T-cell (primary cell): ENCODE results near the gene KCTD11. TPM values are rescaled to one million over a fixed set of nuclear protein-coding genes. Genes with fewer than 3 reads are reported as not detected.
A peak's percentile ranks its signal among the peaks of the same experiment; 100 is the strongest.
"Not testable (repeated sequence)": the region's sequence is repeated elsewhere in the genome, so short reads cannot be mapped to it uniquely, and the experiment has no call there.

ENCODE experiments used
- ATAC-seq, 4 experiments: fragments of 200-7000 bp in 3 of 4; fragments of 150-1000 bp in 1 of 4; cut with Tn5 transposase; replicated peaks in 1 of 4; 1 replicate in 3 of 4; 2 replicates in 1 of 4; pipeline ENCODE4 v1.10.0; 2021; ENCODE audit warnings: moderate library complexity in 3 of 4, mild to moderate bottlenecking in 2 of 4, moderate number of reproducible peaks in 1 of 4
- CTCF ChIA-PET, 2 donors: fragments of 300-600 bp; sonication (Branson Sonifier 250); formaldehyde crosslinking; loops; one replicate each; lab custom pipeline; 2022; ENCODE audit warnings: antibody characterized with exemption in 2 of 2; lab: Charles Lee
- POLR2A ChIA-PET, 2 donors: fragments of 300-600 bp; sonication (Branson Sonifier 250); formaldehyde crosslinking; loops; one replicate each; lab custom pipeline; 2022; ENCODE audit warnings: antibody characterized with exemption in 2 of 2; lab: Charles Lee
- DNase-seq, 35 experiments: peaks; one replicate each; pipeline versions ENCODE4 v3.0.0 to v3.0.0-alpha.2; 2013 to 2023
- H3K27ac ChIP-seq: one replicate; pipeline ENCODE4 v1.5.1; 2013; ENCODE audit warnings: low read length
- H3K27me3 ChIP-seq, 2 experiments: replicated peaks in 1 of 2; 1 replicate in 1 of 2; 2 replicates in 1 of 2; pipeline versions ENCODE4 v1.6.1 to v1.7.0; 2013; ENCODE audit warnings: low read length in 1 of 2, mixed read lengths in 1 of 2; ENCODE audit not compliant: control insufficient read depth in 2 of 2, insufficient read depth in 2 of 2; ENCODE audit errors: extremely low read depth in 1 of 2
- H3K36me3 ChIP-seq, 2 donors: 1 replicate in 1 of 2; 2 replicates in 1 of 2; pipeline versions ENCODE4 v1.6.1 to v1.7.0; 2013; ENCODE audit warnings: low read length in 1 of 2; ENCODE audit not compliant: control insufficient read depth in 2 of 2, insufficient read depth in 1 of 2; ENCODE audit errors: extremely low read depth in 1 of 2
- H3K4me1 ChIP-seq, 2 experiments: 1 replicate in 1 of 2; 2 replicates in 1 of 2; pipeline versions ENCODE4 v1.6.1 to v1.7.0; 2013; ENCODE audit warnings: low read length in 2 of 2, mixed read lengths in 1 of 2; ENCODE audit not compliant: insufficient read depth in 2 of 2, control insufficient read depth in 1 of 2; ENCODE audit errors: extremely low read depth in 1 of 2
- H3K4me3 ChIP-seq, 2 donors: 1 replicate in 1 of 2; 2 replicates in 1 of 2; pipeline versions ENCODE4 v1.5.1 to v1.7.0; 2013; ENCODE audit warnings: mild to moderate bottlenecking in 2 of 2, low read length in 1 of 2, moderate library complexity in 1 of 2; ENCODE audit not compliant: control insufficient read depth in 1 of 2; ENCODE audit errors: extremely low read depth in 1 of 2
- H3K9me3 ChIP-seq: 2 replicates; pipeline ENCODE4 v1.7.0; 2013
- H3K27ac Mint-ChIP-seq, 2 donors: one replicate each; pipeline ENCODE4 v1.8.0; 2020 to 2021; ENCODE audit warnings: mild to moderate bottlenecking in 2 of 2, mixed read lengths in 2 of 2
- H3K27me3 Mint-ChIP-seq, 2 donors: one replicate each; pipeline ENCODE4 v1.8.0; 2021 to 2022; ENCODE audit warnings: mixed read lengths in 2 of 2
- H3K36me3 Mint-ChIP-seq: one replicate; pipeline ENCODE4 v1.8.0; 2021; ENCODE audit warnings: mixed read lengths
- H3K4me1 Mint-ChIP-seq, 3 donors: one replicate each; pipeline ENCODE4 v1.8.0; 2020 to 2022; ENCODE audit warnings: mixed read lengths in 3 of 3, mild to moderate bottlenecking in 1 of 3
- H3K4me3 Mint-ChIP-seq, 3 donors: one replicate each; pipeline ENCODE4 v1.8.0; 2020 to 2022; ENCODE audit warnings: mild to moderate bottlenecking in 3 of 3, mixed read lengths in 3 of 3, moderate library complexity in 3 of 3
- H3K9me3 Mint-ChIP-seq, 3 donors: one replicate each; pipeline ENCODE4 v1.8.0; 2020 to 2022; ENCODE audit warnings: mixed read lengths in 3 of 3
- WGBS: methylation state at CpG from one replicate; pipeline ENCODE4 v1.1.5; 2013; ENCODE audit warnings: missing lambda C conversion rate; ENCODE audit not compliant: insufficient coverage; 5-methylcytosine and 5-hydroxymethylcytosine counted together
- total RNA-seq, 35 experiments: library from RNA in 6 of 35; stranded (reverse) in 6 of 35; fragments of 120-200 nt in 1 of 35; gene quantifications; one replicate each; pipeline versions ENCODE4 v1.2.1 to v1.2.4 and lab custom pipeline; 2013 to 2026

KCTD11 gene
- total RNA-seq, 5 donors from 2014 or later (not counting 1 experiment from before 2014, with no cell fraction given) = 2.4 to 7.3 (median 4.8) TPM

DNA sequence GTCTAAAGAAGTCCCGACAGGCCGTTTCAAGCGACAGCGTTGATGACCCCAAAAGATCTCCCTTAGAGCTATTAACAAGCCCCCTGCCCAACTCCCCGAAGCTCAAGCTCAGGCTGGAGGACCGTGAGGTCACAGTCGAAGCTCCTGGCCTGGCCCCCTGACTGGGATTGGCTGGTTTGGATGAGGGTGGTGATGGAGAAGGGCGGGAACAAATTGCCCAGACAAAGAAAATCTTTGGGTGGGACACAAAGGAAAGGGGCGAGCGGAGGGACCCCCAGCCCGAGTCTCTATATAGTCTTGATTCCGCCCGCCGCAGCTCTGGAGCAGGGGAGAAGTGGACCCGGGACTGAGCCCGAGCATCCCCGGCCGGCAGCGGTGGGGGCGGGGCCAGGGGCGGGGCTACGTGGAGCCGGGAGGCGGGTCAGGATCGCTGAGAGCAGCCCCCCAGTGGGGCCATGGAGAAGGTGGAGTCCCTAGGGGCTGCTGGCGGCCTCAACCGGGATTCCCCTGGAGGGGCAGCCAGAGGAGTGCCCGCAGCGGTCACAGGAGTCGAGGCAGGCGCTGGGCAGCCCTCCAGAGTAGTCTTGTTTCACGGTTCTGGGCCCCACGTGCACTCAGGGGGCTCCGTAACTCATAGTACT lies 21.8 kb upstream of the KCTD11 start:
- Histone ChIP-seq H3K4me1 (peaks cover 11 to 60% of the 10 kb centered on the region in 2 experiments), H3K36me3 (peaks cover 5 to 20% of the 10 kb centered on the region in 2 donors), H3K27me3 (no peaks in the 10 kb centered on the region), H3K9me3 (no peaks in the 10 kb centered on the region), H3K27ac (peak overlapping the region; percentile 90), H3K4me3 (peak overlapping the region; percentile 92 to 99)
- 3% methylated on average over 28 of the region's 34 CpGs for WGBS
- DNase-seq (peak; percentile 57 to 85 (median 73)), ATAC-seq (peak; percentile 66 to 77 (median 70))
- H3K4me3 Mint-ChIP-seq = peak overlapping the region; percentile 94 to 95 (median 94)
- ChIA-PET CTCF (interaction anchor here in 1 of 2 donors (0.6 to 1.6 kb wide), 14 partner anchors 9 to 357 kb away, joined by 3 to 8 read pairs (median 4); partner anchors contain the start of genes GABARAP, GPS2, POLR2A and TMEM102), POLR2A (interaction anchor here (0.5 to 1.3 kb wide), 8 partner anchors 13 to 274 kb away, joined by 3 to 7 read pairs (median 4); partner anchors contain the start of genes MPDU1 (in 1 of the 2) and TMEM102 (in 1 of the 2))
- H3K36me3 Mint-ChIP-seq = no peaks in the 10 kb centered on the region
- H3K4me1 Mint-ChIP-seq = peaks cover 42 to 54% (median 51%) of the 10 kb centered on the region in 3 donors
- no peaks in the 10 kb centered on the region for H3K27me3 Mint-ChIP-seq
- H3K27ac Mint-ChIP-seq = peak overlapping the region; percentile 98
- H3K9me3 Mint-ChIP-seq = no peaks in the 10 kb centered on the region

DNA sequence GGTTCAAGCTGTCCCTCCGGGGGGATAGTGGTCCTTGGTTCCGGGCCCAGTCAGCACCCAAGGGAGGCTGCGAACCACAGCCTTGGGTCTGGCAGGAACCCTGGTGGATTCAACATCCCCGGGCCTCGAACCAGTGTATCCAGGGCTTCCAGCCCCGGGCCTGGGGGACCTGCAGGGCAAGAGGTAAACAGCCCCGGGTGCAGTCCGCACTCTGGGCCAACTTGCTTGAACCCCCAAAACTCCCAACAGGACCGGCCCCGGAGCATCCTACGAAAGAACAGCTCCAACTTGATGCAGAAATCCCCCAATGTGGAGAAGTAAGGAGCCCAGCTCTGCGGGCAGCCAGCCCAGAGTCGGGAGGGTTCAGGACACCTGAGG lies 21.3 kb upstream of the KCTD11 start:
- no peak for DNase-seq
- peaks cover 5 to 15% of the 10 kb centered on the region in 2 donors for H3K36me3 ChIP-seq
- H3K4me1 ChIP-seq = peaks cover 14 to 65% of the 10 kb centered on the region in 2 experiments
- ChIA-PET CTCF (no interaction called here), POLR2A (interaction anchor here in 1 of 2 donors (1.1 kb wide), 1 partner anchor 20 kb away, joined by 3 read pairs; no protein-coding TSS in a partner anchor)
- no peaks in the 10 kb centered on the region for H3K27me3 ChIP-seq
- no peak for ATAC-seq
- H3K27ac Mint-ChIP-seq = peak overlapping the region; percentile 63 to 98
- H3K4me1 Mint-ChIP-seq = peaks cover 47 to 59% (median 56%) of the 10 kb centered on the region in 3 donors
- no peaks in the 10 kb centered on the region for H3K9me3 Mint-ChIP-seq
- no peaks in the 10 kb centered on the region for H3K36me3 Mint-ChIP-seq
- H3K27ac ChIP-seq = peak overlapping the region; percentile 90
- H3K27me3 Mint-ChIP-seq = no peaks in the 10 kb centered on the region
- peak overlapping the region; percentile 36 to 99 for H3K4me3 ChIP-seq
- WGBS = 79% methylated on average over 11 of the region's 13 CpGs
- H3K9me3 ChIP-seq = no peaks in the 10 kb centered on the region
- H3K4me3 Mint-ChIP-seq = peak overlapping the region; percentile 94 to 95 (median 94)

- H3K36me3 ChIP-seq = peaks cover 1% of the 10 kb centered on the region in 2 donors
- Mint-ChIP-seq H3K4me3 (peak overlapping the region; percentile 37 to 94 (median 56)), H3K36me3 (peaks cover 3% of the 10 kb centered on the region), H3K27ac (peak overlapping the region; percentile 89 to 94), H3K27me3 (no peaks in the 10 kb centered on the region), H3K4me1 (peaks cover 55 to 67% (median 65%) of the 10 kb centered on the region in 3 donors), H3K9me3 (no peaks in the 10 kb centered on the region)
- no peak for ATAC-seq
- H3K27ac ChIP-seq = peak overlapping the region; percentile 47
- ChIA-PET POLR2A (interaction anchor here in 1 of 2 donors (0.5 kb wide), 1 partner anchor 65 kb away, joined by 3 read pairs; no protein-coding TSS in a partner anchor), CTCF (no interaction called here)
- no peaks in the 10 kb centered on the region for H3K27me3 ChIP-seq
- peaks cover 19 to 75% of the 10 kb centered on the region in 2 experiments for H3K4me1 ChIP-seq
- H3K9me3 ChIP-seq = no peaks in the 10 kb centered on the region
- peak overlapping the region in 1 of 2 donors; percentile 49 for H3K4me3 ChIP-seq
- 14% methylated on average over 3 of the region's 7 CpGs for WGBS
- DNase-seq = no peak
Measured at GRCh38 chr17:7332111-7332510, 19.9 kb upstream of the KCTD11 start.

DNA sequence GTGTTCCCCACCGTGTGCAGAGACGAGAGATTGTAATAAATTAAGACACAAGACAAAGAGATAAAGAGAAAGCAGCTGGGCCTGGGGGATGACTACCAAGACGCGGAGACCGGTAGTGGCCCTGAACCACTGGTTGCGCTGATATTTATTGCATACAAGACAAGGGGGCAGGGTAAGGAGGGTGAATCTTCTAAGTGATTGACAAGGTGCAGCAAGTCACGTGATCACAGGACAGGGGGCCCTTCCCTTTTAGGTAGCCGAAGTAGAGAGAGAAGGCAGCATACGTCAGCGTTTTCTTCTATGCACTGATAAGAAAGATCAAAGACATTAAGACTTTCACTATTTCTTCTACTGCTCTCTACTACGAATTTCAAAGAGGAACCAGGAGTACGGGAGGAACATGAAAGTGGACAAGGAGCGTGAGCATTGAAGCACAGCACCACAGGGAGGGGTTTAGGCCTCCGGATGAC lies 19.3 kb upstream of the KCTD11 start:
- ATAC-seq, H3K9me3 ChIP-seq, H3K27me3 ChIP-seq, H3K36me3 ChIP-seq, POLR2A ChIA-PET, H3K9me3 Mint-ChIP-seq, H3K27me3 Mint-ChIP-seq, H3K36me3 Mint-ChIP-seq: not testable (repeated sequence)
- WGBS = no CpG with 5 or more reads among the region's 14 CpGs
- H3K27ac ChIP-seq = peak overlapping the region; percentile 47
- peak overlapping the region in 1 of 2 donors; percentile 49 for H3K4me3 ChIP-seq
- CTCF ChIA-PET = interaction anchor here in 1 of 2 donors (0.8 kb wide), 1 partner anchor 8 kb away, joined by 8 read pairs; no protein-coding TSS in a partner anchor
- peaks cover 58 to 72% (median 68%) of the 10 kb centered on the region in 3 donors for H3K4me1 Mint-ChIP-seq
- H3K27ac Mint-ChIP-seq = peak overlapping the region; percentile 89 to 94
- peaks cover 19 to 77% of the 10 kb centered on the region in 2 experiments for H3K4me1 ChIP-seq
- peak in 20 of 35 experiments; percentile 28 to 71 (median 50) for DNase-seq
- H3K4me3 Mint-ChIP-seq = peak overlapping the region; percentile 37 to 94 (median 56)

- peak overlapping the region; percentile 72 for H3K27ac ChIP-seq
- WGBS = 100% methylated on average over 1 of the region's 3 CpGs
- H3K4me3 ChIP-seq = no peak overlapping the region
Measured at GRCh38 chr17:7334938-7335538, 16.9 kb upstream of the KCTD11 start.

More at GRCh38 chr17:7334938-7335538, 16.9 kb upstream of the KCTD11 start:
- peak overlapping the region; percentile 43 to 98 (median 93) for H3K4me3 Mint-ChIP-seq
- H3K27me3 Mint-ChIP-seq = no peaks in the 10 kb centered on the region
- H3K27ac Mint-ChIP-seq = peak overlapping the region; percentile 99 to 100
- H3K9me3 Mint-ChIP-seq = no peaks in the 10 kb centered on the region
- ChIA-PET POLR2A (interaction anchor here in 1 of 2 donors (0.8 kb wide), 1 partner anchor 350 kb away, joined by 3 read pairs; no protein-coding TSS in a partner anchor), CTCF (interaction anchor here in 1 of 2 donors (0.7 kb wide), 1 partner anchor 100 kb away, joined by 3 read pairs; no protein-coding TSS in a partner anchor)
- Histone ChIP-seq H3K9me3 (no peaks in the 10 kb centered on the region), H3K4me1 (peaks cover 19 to 87% of the 10 kb centered on the region in 2 experiments), H3K36me3 (peaks cover 0 to 20% of the 10 kb centered on the region in 2 donors), H3K27me3 (no peaks in the 10 kb centered on the region)
- H3K4me1 Mint-ChIP-seq = peaks cover 51 to 66% (median 64%) of the 10 kb centered on the region in 3 donors
- no peak for ATAC-seq
- DNase-seq = no peak
- H3K36me3 Mint-ChIP-seq = peaks cover 12% of the 10 kb centered on the region
